GM18909 (cell line): Measurements from ENCODE around the gene STAG1.
"Not testable (repeated sequence)": the region's sequence is repeated elsewhere in the genome, so short reads cannot be mapped to it uniquely, and the experiment has no call there.

ENCODE experiments used
- ATAC-seq: cut with Tn5 transposase; IDR thresholded peaks from one replicate; pipeline ENCODE4 v1.9.1; 2021; ENCODE audit warnings: mild to moderate bottlenecking; ENCODE audit not compliant: unreplicated experiment, poor library complexity

Gene STAG1

GRCh38 chr3:136617198-136617597 is 135.0 kb downstream of the STAG1 start:
- ATAC-seq = no peak

DNA sequence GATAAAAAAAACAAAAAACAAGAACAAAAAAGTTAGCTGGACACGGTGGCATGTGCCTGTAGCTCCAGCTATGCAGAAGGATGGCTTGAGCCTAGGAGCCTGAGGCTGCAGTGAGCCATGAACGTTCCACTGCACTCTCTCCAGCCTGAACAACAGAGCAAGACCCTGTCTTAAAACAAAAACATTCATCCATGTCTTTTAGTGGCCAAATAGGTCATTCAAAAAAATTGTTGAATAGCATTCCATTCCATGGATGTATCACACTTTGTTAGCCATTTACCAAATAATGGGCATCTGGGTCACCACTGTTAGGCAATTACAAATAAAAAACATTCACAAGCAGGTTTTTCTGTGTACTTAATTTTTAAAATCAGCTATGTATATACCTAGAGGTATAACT is 139.7 kb downstream of the STAG1 start:
- no peak for ATAC-seq

DNA sequence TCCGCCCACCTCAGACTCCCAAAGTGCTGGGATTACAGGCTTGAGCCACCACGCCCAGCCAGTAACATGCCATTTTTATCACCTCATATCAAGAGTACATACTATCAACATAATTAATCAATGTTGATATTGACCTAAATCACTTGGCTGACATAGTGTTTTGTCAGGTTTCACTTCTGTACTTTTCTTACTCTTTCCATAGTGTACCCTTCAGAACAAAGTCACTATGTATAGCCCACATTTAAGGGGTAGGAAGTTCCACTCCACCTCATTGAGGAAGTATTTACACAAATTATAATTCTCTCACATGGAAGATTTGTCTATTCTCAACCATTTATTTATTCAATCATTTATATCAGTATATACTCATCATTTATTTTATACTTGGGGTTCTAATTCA is 145.2 kb downstream of the STAG1 start:
- ATAC-seq = no peak

GRCh38 chr3:136606216-136606615 is 146.0 kb downstream of the STAG1 start:
- not testable (repeated sequence) for ATAC-seq

DNA sequence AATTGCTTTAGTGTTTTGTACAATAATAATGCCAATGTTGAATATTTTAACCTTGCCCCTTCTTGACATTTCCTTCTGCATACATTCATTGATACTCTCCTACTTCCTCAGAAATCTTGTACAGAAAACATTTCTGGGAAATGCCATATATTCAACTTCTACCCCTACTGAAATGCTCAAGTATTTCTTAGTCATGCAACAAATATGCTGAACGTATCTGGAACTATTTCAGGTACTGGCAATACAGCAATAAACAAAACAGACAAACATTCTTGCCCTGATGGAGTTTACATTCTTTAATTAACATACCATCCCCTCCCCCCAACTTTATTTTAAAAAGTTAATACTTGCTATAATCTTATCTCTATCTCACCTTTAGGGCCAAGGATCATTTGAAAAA is 147.2 kb downstream of the STAG1 start:
- ATAC-seq = no peak

DNA sequence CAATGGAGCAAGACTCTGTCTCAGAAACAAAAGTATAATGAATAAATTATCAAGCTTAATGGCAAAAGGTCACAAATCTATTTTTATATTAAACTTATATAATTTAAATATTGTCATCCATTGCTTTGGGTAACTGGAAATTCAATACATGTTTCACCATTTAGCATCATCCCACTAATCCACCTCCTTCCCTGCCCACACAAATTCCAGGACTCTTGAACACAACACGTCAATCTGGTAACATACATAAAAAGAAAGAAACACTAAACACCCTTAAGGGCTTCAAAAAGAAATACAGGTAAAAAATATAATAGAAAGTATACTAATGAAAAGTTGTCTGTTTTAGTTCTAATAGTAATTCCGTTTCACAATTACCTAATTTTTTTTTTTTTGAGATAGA is 149.4 kb downstream of the STAG1 start:
- no peak for ATAC-seq

DNA sequence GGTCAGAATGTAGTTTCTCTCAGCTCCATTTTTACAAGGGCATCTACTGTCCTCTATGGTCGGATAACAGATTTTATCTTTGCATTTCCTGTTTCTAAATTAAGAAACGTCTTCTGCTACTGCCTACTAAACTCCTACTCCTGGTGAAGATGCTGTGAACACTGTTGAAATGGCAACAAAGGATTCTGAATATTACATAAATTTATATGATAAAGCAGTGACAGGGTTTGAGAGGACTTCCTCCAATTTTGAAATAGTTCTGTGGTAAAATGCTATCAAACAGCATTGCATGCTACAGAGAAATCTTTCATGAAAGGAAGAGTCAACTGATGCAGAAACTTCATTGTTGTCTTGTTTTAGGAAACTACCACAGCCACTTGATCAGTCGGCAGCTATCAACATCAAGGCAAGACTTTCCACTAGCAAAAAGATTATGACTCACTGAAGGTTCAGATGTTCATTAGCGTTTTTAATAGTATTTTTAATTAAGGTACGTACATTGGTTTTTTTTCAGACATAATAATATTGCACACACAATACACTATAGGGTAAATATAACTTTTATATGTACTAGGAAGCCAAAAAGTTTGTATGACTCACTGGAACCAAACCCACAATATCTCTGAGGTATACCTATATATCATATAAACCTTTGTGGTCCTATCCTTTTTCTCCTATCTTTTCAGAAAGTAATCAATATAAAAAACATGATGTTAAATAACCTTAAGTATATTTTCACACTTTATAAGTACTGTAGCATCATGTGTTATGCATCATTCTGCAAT is 156.1 kb downstream of the STAG1 start:
- no peak for ATAC-seq

DNA sequence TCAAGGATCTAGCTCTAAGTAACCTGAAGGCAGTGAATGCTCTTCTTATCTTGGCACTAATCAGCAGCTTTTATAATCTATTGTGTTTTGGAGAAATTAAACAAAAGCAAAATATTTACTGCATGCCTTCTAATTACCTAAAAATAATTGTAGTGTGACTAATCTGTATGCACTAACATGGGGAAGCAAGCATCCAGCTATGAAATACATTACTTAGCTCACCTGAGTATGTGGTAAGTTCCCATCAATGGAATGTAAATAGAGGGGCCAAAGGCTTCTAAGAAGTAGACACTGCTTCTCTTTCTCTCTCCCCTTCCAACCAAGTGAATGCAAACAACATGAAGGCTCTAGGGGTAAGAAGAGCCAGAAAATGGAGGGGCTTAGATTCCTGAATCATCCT is 165.6 kb downstream of the STAG1 start:
- ATAC-seq = no peak

DNA sequence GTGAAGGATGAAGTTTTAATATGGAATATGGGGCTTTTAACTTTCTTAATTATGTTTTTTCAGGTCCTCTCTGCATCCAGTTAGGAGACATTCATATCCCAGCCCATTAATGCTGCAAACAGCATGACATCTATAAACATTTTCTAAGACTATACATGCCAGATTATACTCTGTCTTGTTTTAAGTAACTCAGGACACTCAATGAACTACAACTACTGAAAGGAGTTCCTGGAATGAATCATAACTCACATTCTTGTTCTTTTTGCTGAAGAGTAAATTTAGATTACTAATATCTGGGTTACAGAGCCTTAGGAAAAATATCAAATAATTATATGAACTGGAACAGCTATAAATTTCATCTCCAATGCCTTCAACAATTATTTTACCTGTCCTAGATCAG is 167.4 kb downstream of the STAG1 start:
- ATAC-seq = no peak

DNA sequence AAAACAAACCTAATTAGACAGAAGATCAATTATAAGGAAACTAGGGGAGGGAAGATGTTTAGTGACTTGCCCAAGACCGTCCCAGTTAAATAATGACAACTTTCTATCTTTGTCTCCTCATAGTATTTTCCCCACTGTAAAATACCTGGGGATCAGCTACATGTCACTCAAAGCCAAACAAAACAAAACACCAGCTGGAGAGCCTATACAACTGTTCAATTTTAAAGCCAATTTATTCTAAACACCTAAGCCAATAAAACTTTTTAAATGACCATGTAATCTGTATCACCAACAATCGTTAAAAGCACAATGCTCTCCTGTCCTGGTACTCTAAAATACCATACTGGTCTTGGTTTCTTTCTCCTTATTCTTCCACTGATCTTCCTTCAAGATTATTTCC is 168.4 kb downstream of the STAG1 start:
- no peak for ATAC-seq

DNA sequence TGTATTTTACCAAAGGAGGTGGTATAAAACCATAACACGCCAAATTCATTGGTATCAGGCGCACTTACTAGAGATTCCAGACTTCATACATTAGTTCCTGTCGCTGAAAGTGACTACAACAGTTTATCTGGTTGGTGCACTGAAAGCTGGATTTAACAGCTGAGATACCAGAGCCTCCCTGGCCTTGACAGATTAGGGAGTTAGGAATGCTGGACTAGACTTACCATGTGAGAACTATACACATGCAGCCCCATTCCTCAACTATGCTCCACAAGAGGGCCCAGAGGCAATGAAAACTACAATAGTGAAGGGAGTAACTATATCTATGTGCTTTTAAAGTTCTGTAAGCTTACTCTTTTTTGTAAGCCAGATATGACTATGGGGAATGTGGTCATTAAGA is 174.4 kb downstream of the STAG1 start:
- no peak for ATAC-seq

- ATAC-seq = no peak
Observed at GRCh38 chr3:136576279-136577009, 175.7 kb downstream of the STAG1 start.

GRCh38 chr3:136567599-136568188 is 184.5 kb downstream of the STAG1 start:
- no peak for ATAC-seq

DNA sequence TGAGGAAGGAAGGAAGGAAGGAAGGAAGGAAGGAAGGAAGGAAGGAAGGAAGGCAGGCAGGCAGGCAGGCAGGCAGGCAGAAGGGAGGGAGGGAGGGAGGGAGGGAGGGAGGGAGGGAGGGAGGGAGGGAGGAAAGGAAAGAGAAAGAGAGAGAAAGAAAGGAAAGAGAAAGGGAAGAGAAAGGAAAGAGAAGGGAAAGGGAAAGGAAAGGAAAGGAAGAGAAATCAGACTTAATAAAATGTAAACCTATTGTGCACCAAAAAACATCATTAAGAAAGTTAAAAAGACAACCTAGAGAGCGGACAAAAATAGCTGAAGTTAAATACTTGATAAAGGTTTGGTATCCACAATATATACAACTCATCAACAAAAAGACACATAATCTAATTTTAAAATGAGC is 187.2 kb downstream of the STAG1 start:
- ATAC-seq = not testable (repeated sequence)

- ATAC-seq = no peak
Observed at GRCh38 chr3:136562026-136562425, 190.2 kb downstream of the STAG1 start.

DNA sequence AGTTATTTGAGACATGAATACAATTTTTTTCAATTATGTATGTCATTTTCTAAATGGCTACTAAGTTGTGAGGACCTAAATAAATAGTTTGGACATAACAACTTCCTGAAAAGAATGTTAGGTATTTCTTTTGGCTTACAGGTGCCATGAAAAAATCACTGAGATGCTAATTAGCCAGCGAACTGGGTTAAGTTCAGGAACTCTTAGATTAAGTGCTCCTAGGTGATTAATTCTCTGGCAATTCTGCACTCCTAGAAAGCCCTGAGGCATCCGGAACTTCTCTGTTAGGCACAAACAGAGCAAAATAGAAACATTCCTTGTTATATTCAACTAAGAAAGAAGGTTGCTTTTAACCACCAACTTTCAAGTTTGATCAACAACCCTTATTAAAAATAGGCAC is 192.3 kb downstream of the STAG1 start:
- no peak for ATAC-seq

DNA sequence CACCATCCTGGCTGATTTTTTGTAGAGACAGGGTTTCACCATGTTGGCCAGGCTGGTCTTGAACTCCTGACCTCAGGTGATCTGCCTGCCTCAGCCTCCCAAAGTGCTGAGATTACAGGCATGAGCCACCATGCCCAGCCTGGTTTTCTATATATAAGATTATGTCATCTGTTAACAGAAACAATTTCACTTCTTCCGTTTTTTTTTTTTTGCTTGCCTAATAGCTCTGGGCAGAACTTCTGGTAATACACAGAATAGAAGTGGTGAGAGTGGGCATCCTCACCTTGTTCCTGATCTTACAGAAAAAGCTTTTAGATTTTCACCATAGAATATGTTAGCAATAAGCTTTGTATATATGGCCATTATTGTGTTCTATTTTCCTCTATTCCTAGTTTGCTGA is 202.7 kb downstream of the STAG1 start:
- not testable (repeated sequence) for ATAC-seq

- no peak for ATAC-seq
Observed at GRCh38 chr3:136547293-136547692, 204.9 kb downstream of the STAG1 start.

- ATAC-seq = no peak
Observed at GRCh38 chr3:136546720-136547119, 205.5 kb downstream of the STAG1 start.

- ATAC-seq = no peak
Observed at GRCh38 chr3:136545664-136546268, 206.4 kb downstream of the STAG1 start.

GRCh38 chr3:136544532-136544931 is 207.6 kb downstream of the STAG1 start:
- ATAC-seq = no peak
